GM18907 (cell line): Measurements from ENCODE around the gene CEACAM19.

Source experiments
- ATAC-seq: cut with Tn5 transposase; IDR thresholded peaks from one replicate; pipeline ENCODE4 v1.9.1; 2021; ENCODE audit warnings: mild to moderate bottlenecking, moderate library complexity; ENCODE audit not compliant: unreplicated experiment

Gene CEACAM19

DNA sequence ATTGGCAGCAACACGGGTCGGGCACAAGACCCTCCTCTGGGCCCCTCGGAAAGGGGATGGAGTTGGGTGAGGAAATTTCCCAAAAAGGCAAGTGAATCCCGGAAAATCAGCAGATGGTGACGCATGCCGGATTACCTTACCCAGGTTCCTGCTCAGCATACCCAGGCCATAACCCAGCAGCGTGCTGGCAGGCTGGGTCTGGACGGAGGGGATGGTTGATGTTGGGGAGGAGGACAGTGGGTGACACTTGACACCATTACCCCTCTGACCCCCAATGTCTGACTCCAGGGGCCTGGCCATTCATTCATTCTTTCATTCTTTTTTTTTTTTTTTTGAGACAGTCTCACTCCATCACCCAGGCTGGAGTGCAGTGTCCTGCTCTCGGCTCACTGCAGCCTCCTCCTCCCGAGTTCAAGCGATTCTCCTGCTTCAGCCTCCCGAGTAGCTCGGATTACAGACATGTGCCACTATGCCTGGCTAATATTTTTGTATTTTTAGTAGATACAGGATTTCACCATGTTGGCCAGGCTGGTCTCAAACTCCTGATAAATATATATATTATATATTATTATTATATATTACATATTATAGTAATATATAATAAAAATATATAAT, 26.8 kb upstream of the CEACAM19 start:
- ATAC-seq = no peak

DNA sequence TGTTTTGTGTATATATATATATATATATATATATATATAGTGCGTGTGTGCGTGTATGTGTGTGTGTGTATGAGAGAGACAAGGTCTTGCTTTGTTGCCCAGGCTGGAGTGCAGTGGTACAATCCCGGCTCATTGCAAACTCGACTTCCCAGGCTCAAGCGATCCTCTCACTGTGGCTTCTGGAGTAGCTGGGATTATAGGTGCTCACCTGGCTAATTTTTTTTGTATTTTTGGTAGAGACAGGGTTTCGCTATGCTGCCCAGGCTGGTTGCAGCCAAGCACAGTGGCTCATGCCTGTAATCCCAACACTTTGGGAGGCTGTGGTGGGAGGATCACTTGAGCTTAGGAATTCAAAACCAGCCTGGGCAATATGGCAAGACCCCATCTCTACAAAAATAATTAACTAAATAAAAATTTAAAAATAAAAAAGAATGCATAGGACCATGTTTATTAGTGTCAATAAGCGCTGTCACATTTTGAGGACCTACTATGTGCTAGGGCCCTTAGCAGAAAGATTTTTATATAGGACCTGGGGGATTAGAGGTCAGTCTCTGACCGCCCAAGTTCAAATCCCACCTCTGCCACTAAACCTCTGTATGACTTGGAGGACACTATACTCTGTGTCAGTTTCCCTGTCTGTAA, 25.8 kb upstream of the CEACAM19 start:
- no peak for ATAC-seq

GRCh38 chr19:44646049-44646416, 25.2 kb upstream of the CEACAM19 start:
- ATAC-seq = no peak

GRCh38 chr19:44647144-44647543, 24.1 kb upstream of the CEACAM19 start:
- ATAC-seq = no peak

- no peak for ATAC-seq
Measured at GRCh38 chr19:44648631-44649251, 22.5 kb upstream of the CEACAM19 start.

DNA sequence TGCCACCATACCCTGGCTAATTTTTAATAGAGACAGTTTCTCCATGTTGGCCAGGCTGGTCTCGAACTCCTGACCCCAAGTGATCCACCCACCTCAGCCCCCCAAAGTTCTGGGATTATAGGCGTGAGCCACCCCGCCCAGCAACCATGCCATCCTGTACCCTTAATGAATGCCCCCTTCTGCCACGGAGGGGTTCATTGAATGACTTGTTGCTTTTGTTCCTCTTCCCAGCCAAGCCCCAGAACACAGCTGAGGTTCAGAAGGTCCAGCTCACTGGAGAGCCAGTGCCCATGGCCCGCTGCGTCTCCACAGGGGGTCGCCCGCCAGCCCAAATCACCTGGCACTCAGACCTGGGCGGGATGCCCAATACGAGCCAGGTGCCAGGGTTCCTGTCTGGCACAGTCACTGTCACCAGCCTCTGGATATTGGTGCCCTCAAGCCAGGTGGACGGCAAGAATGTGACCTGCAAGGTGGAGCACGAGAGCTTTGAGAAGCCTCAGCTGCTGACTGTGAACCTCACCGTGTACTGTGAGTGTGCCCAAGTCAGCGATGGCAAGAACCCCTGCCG, 21.6 kb upstream of the CEACAM19 start:
- ATAC-seq = no peak

- no peak for ATAC-seq
Measured at GRCh38 chr19:44653343-44653742, 17.9 kb upstream of the CEACAM19 start.

- ATAC-seq = peak; percentile 82
Measured at GRCh38 chr19:44653977-44654774, 17.1 kb upstream of the CEACAM19 start.

- no peak for ATAC-seq
Measured at GRCh38 chr19:44657211-44657921, 13.9 kb upstream of the CEACAM19 start.

GRCh38 chr19:44658069-44658733, 13.1 kb upstream of the CEACAM19 start:
- no peak for ATAC-seq

DNA sequence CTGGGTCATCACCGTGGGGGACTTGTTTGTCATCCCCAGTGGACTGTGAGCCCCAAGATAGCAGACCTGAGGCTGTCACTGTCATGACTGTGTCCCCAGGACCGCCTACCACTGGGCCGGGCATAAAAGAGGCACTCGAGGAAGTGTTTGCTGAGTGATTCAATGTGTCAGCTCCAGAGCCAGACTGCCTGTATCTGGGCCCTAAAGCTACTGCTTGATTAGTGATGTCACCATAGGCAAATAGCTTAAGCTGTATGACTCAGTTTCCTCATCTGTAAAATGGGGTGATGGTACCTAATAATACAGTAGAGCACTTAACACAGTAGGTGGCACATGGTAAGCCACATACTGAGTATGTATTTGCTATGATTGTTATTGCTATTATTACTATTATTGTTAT, 11.2 kb upstream of the CEACAM19 start:
- no peak for ATAC-seq

- no peak for ATAC-seq
Measured at GRCh38 chr19:44661205-44661604, 10.1 kb upstream of the CEACAM19 start.

DNA sequence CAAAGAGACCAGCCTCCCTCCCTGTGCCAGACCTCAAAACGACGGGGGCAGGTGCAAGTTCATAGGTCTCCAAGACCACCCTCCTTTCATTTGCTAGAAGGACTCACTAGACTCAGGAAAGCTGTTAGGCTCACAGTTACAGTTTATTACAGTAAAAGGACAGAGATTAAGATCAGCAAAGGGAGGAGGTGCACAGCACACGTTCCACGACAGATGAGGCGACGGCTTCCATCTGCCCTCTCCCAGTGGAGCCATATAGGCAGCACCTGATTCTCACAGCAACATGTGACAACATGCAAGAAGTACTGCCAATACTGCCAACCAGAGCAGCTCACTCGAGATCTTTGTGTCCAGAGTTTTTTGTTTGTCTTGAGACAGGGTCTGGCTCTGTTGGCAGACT, 9.4 kb upstream of the CEACAM19 start:
- ATAC-seq = no peak

DNA sequence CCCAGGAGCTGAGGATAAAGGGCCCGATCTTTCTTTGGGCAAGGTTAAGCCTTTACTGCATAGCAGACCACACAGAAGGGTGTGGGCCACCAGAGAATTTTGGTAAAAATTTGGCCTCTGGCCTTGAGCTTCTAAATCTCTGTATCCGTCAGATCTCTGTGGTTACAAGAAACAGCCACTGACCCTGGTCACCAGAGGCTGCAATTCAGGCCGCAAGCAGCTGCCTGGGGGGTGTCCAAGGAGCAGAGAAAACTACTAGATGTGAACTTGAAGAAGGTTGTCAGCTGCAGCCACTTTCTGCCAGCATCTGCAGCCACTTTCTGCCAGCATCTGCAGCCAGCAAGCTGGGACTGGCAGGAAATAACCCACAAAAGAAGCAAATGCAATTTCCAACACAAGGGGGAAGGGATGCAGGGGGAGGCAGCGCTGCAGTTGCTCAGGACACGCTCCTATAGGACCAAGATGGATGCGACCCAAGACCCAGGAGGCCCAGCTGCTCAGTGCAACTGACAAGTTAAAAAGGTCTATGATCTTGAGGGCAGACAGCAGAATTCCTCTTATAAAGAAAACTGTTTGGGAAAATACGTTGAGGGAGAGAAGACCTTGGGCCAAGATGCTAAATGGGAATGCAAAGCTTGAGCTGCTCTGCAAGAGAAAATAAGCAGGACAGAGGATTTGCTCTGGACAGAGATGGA, 8.4 kb upstream of the CEACAM19 start:
- no peak for ATAC-seq

- ATAC-seq = no peak
Measured at GRCh38 chr19:44663996-44664395, 7.3 kb upstream of the CEACAM19 start.

GRCh38 chr19:44664976-44665375, 6.3 kb upstream of the CEACAM19 start:
- ATAC-seq = no peak

DNA sequence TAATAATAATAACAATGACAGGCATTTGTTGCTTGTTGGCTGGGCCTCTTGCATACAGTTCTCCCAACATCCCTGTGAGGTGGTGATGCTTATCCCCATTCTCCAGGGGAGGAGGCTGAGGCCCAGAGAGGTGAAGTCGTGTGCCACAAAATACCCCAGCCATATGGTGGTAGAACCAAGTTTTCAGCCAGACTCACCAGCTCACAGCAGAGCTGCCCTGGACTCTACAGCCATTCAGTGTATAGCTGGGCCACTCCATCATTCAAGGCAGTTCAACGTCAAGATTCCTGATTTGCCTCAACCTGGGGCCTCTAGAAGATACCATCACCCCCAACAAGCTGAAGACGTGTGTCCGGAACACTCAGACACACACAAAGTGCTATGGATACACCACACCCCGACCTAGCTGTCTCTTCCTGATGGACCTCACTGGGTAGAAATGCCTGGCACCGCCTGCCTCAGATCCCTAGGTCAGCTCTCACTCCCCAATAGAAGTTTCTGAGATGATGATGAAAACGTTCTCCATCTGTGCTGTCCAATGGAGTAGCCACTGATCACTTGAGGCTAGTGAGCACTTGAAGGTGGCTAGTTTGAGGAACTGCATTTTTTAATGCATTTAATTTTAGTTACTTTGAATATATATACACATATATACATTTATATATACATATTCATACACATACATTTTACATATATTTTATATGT, 4.3 kb upstream of the CEACAM19 start:
- ATAC-seq = no peak

GRCh38 chr19:44668985-44669764, 2.1 kb upstream of the CEACAM19 start:
- no peak for ATAC-seq
